GM12865 (cell line): Measurements from ENCODE around the gene RXFP2.

Experiments used
- DNase-seq: peaks from one replicate; pipeline ENCODE4 v3.0.0; 2010; ENCODE audit warnings: low read depth
- H3K4me3 ChIP-seq: 2 replicates; pipeline ENCODE4 v1.5.1; 2011; ENCODE audit warnings: mild to moderate bottlenecking, low read depth, low read length, control low read depth
- CTCF ChIP-seq: IDR thresholded peaks from 2 replicates; pipeline ENCODE4 v1.5.1; 2011; ENCODE audit warnings: low read length, control low read depth, low read depth, inconsistent platforms; ENCODE audit not compliant: insufficient read depth; ENCODE audit errors: missing control alignments

RXFP2 gene

GRCh38 chr13:31765138-31765785 lies 25.9 kb downstream of the RXFP2 start:
- no peak for TF ChIP-seq CTCF
- no peak for DNase-seq
- H3K4me3 ChIP-seq, result no peak overlapping the region

- no peak for TF ChIP-seq CTCF
- DNase-seq, result no peak
- H3K4me3 ChIP-seq, result no peak overlapping the region
Measured at GRCh38 chr13:31767175-31767900, 28.0 kb downstream of the RXFP2 start.

GRCh38 chr13:31768351-31768750 lies 29.0 kb downstream of the RXFP2 start:
- TF ChIP-seq CTCF, result no peak
- no peak overlapping the region for H3K4me3 ChIP-seq
- DNase-seq, result no peak

- no peak for TF ChIP-seq CTCF
- DNase-seq, result no peak
Measured at GRCh38 chr13:31769575-31769974, 30.2 kb downstream of the RXFP2 start.

GRCh38 chr13:31772231-31772630 lies 32.9 kb downstream of the RXFP2 start:
- DNase-seq, result no peak
- TF ChIP-seq CTCF, result no peak
- no peak overlapping the region for H3K4me3 ChIP-seq

More at GRCh38 chr13:31769575-31769974, 30.2 kb downstream of the RXFP2 start:
- H3K4me3 ChIP-seq, result no peak overlapping the region

GRCh38 chr13:31773538-31773937 lies 34.2 kb downstream of the RXFP2 start:
- DNase-seq, result no peak

More at GRCh38 chr13:31773538-31773937, 34.2 kb downstream of the RXFP2 start:
- H3K4me3 ChIP-seq, result no peak overlapping the region
- no peak for TF ChIP-seq CTCF
